H9 (cell line): ENCODE data around the gene SEMA3G. TPM values are rescaled to one million over a fixed set of nuclear protein-coding genes. Genes with fewer than 3 reads are reported as not detected.

Experiments
- DNase-seq: peaks from one replicate; pipeline ENCODE4 v3.0.0-alpha.2; 2017
- H2AFZ ChIP-seq: one replicate; pipeline ENCODE4 v1.6.1; 2013; ENCODE audit warnings: mild to moderate bottlenecking, low read length, control low read depth, moderate library complexity
- H2AK5ac ChIP-seq: 2 replicates; pipeline ENCODE4 v1.6.1; 2013; ENCODE audit warnings: low read length, control low read depth, mixed read lengths; ENCODE audit not compliant: insufficient read length
- H2BK120ac ChIP-seq: one replicate; pipeline ENCODE4 v1.6.1; 2013; ENCODE audit warnings: low read depth, mild to moderate bottlenecking, low read length, control low read depth, inconsistent platforms; ENCODE audit not compliant: poor library complexity, severe bottlenecking
- H2BK12ac ChIP-seq: 2 replicates; pipeline ENCODE4 v1.6.1; 2013; ENCODE audit warnings: low read length, control low read depth, mixed read lengths, low read depth; ENCODE audit not compliant: insufficient read length
- H2BK15ac ChIP-seq: 2 replicates; pipeline ENCODE4 v1.6.1; 2013; ENCODE audit warnings: low read depth, low read length, control low read depth
- H2BK20ac ChIP-seq: one replicate; pipeline ENCODE4 v1.6.1; 2013; ENCODE audit warnings: low read depth, mild to moderate bottlenecking, low read length, control low read depth, inconsistent platforms; ENCODE audit not compliant: poor library complexity, severe bottlenecking
- H2BK5ac ChIP-seq: 2 replicates; pipeline ENCODE4 v1.6.1; 2013; ENCODE audit warnings: low read length, control low read depth, mixed read lengths; ENCODE audit not compliant: insufficient read length
- H3K14ac ChIP-seq: 2 replicates; pipeline ENCODE4 v1.6.1; 2013; ENCODE audit warnings: low read length, control low read depth; ENCODE audit not compliant: insufficient read depth
- H3K18ac ChIP-seq: 2 replicates; pipeline ENCODE4 v1.6.1; 2013; ENCODE audit warnings: low read depth, mild to moderate bottlenecking, mixed read lengths, low read length, control low read depth; ENCODE audit not compliant: insufficient read length
- H3K23ac ChIP-seq: 2 replicates; pipeline ENCODE4 v1.6.1; 2013; ENCODE audit warnings: low read length, control low read depth, mixed read lengths, low read depth; ENCODE audit not compliant: insufficient read length
- H3K23me2 ChIP-seq: 2 replicates; pipeline ENCODE4 v1.6.1; 2013; ENCODE audit warnings: low read depth, mild to moderate bottlenecking, mixed read lengths, low read length, control low read depth; ENCODE audit not compliant: insufficient read length, poor library complexity, severe bottlenecking
- H3K27ac ChIP-seq: 2 replicates; pipeline ENCODE4 v1.5.1; 2013; ENCODE audit warnings: low read length, control low read depth, mixed read lengths, low read depth; ENCODE audit not compliant: insufficient read length
- H3K27me3 ChIP-seq: 2 replicates; pipeline ENCODE4 v1.6.1; 2013; ENCODE audit warnings: low read length, control low read depth, inconsistent platforms; ENCODE audit not compliant: insufficient read depth
- H3K4ac ChIP-seq: 2 replicates; pipeline ENCODE4 v1.6.1; 2013; ENCODE audit warnings: low read depth, mild to moderate bottlenecking, control low read depth, inconsistent platforms, low read length, moderate library complexity
- H3K4me1 ChIP-seq: 2 replicates; pipeline ENCODE4 v1.6.1; 2013; ENCODE audit warnings: low read length, control low read depth, inconsistent platforms; ENCODE audit not compliant: insufficient read depth
- H3K4me2 ChIP-seq: 2 replicates; pipeline ENCODE4 v1.6.1; 2013; ENCODE audit warnings: low read length, control low read depth, mixed read lengths; ENCODE audit not compliant: insufficient read length, insufficient read depth
- H3K56ac ChIP-seq: 2 replicates; pipeline ENCODE4 v1.6.1; 2013; ENCODE audit warnings: low read depth, mild to moderate bottlenecking, mixed read lengths, low read length, control low read depth; ENCODE audit not compliant: insufficient read length
- H3K79me1 ChIP-seq: 2 replicates; pipeline ENCODE4 v1.6.1; 2013; ENCODE audit warnings: low read depth, mild to moderate bottlenecking, moderate library complexity, low read length, control low read depth, inconsistent platforms; ENCODE audit not compliant: insufficient read depth, poor library complexity, severe bottlenecking
- H3K79me2 ChIP-seq: 2 replicates; pipeline ENCODE4 v1.6.1; 2013; ENCODE audit warnings: low read length, control low read depth, inconsistent platforms; ENCODE audit not compliant: insufficient read depth
- H3K9ac ChIP-seq: 2 replicates; pipeline ENCODE4 v1.6.1; 2013; ENCODE audit warnings: low read length, control low read depth, mixed read lengths; ENCODE audit not compliant: insufficient read length; ENCODE audit errors: extremely low read depth
- H3K9me3 ChIP-seq: one replicate; pipeline ENCODE4 v1.6.1; 2013; ENCODE audit warnings: low read depth, low read length, inconsistent platforms; ENCODE audit not compliant: control insufficient read depth
- H3T11ph ChIP-seq: one replicate; pipeline ENCODE4 v1.6.1; 2013; ENCODE audit warnings: mild to moderate bottlenecking, low read length, control low read depth, inconsistent platforms
- H4K20me1 ChIP-seq: one replicate; pipeline ENCODE4 v1.6.1; 2013; ENCODE audit not compliant: control insufficient read depth, insufficient read length, insufficient read depth
- H4K5ac ChIP-seq: 2 replicates; pipeline ENCODE4 v1.6.1; 2013; ENCODE audit warnings: low read depth, mild to moderate bottlenecking, mixed read lengths, low read length, control low read depth; ENCODE audit not compliant: insufficient read length
- H4K8ac ChIP-seq: replicated peaks from 2 replicates; pipeline ENCODE4 v1.6.1; 2013; ENCODE audit warnings: low read length, control low read depth, mixed read lengths, low read depth; ENCODE audit not compliant: insufficient read length
- H4K91ac ChIP-seq: 2 replicates; pipeline ENCODE4 v1.6.1; 2013; ENCODE audit warnings: low read depth, mild to moderate bottlenecking, moderate library complexity, mixed read lengths, low read length, control low read depth; ENCODE audit not compliant: insufficient read length
- H3K27ac Mint-ChIP-seq, 3 experiments: 2 replicates in 2 of 3; 3 replicates in 1 of 3; pipeline ENCODE4 v1.8.0; 2020 to 2021; ENCODE audit warnings: mixed read lengths in 3 of 3, mild to moderate bottlenecking in 1 of 3, moderate library complexity in 1 of 3
- H3K27me3 Mint-ChIP-seq: 2 replicates; pipeline ENCODE4 v1.8.0; 2021; ENCODE audit warnings: low read depth, mild to moderate bottlenecking, moderate library complexity, mixed read lengths
- H3K36me3 Mint-ChIP-seq, 3 experiments: 2 replicates in 2 of 3; 3 replicates in 1 of 3; pipeline ENCODE4 v1.8.0; 2020 to 2021; ENCODE audit warnings: low read depth in 3 of 3, mixed read lengths in 3 of 3; ENCODE audit not compliant: insufficient read depth in 1 of 3
- H3K4me1 Mint-ChIP-seq, 2 experiments: 2 replicates each; pipeline ENCODE4 v1.8.0; 2020; ENCODE audit warnings: mixed read lengths in 2 of 2
- H3K4me3 Mint-ChIP-seq, 2 experiments: 2 replicates in 1 of 2; 3 replicates in 1 of 2; pipeline ENCODE4 v1.8.0; 2020 to 2021; ENCODE audit warnings: mild to moderate bottlenecking in 2 of 2, mixed read lengths in 2 of 2, moderate library complexity in 1 of 2
- H3K9me3 Mint-ChIP-seq, 2 experiments: 2 replicates in 1 of 2; 3 replicates in 1 of 2; pipeline ENCODE4 v1.8.0; 2020; ENCODE audit warnings: mild to moderate bottlenecking in 2 of 2, mixed read lengths in 2 of 2, moderate library complexity in 1 of 2
- WGBS: extraction: QIAGEN DNeasy Blood & Tissue Kit; methylation state at CpG from one replicate; pipeline ENCODE4 v1.1.7; 2013; ENCODE audit warnings: missing lambda C conversion rate, low lambda C conversion rate, mixed read lengths; ENCODE audit not compliant: insufficient read length; ENCODE audit errors: extremely low coverage; 5-methylcytosine and 5-hydroxymethylcytosine counted together
- total RNA-seq: library from RNA; stranded (reverse); gene quantifications from 2 replicates; pipeline ENCODE4 v1.2.1, GENCODE V29; 2021
- TF ChIP-seq, protein P1 (sequence below): fragments of 200-600 bp; sonication (generic); conservative IDR thresholded peaks from 3 replicates; pipeline ENCODE4 v1.8.0; 2021; ENCODE audit warnings: antibody characterized with exemption, mild to moderate bottlenecking

The SEMA3G gene
- total RNA-seq, 1 experiment from 2014 or later, result 2.4 TPM

DNA sequence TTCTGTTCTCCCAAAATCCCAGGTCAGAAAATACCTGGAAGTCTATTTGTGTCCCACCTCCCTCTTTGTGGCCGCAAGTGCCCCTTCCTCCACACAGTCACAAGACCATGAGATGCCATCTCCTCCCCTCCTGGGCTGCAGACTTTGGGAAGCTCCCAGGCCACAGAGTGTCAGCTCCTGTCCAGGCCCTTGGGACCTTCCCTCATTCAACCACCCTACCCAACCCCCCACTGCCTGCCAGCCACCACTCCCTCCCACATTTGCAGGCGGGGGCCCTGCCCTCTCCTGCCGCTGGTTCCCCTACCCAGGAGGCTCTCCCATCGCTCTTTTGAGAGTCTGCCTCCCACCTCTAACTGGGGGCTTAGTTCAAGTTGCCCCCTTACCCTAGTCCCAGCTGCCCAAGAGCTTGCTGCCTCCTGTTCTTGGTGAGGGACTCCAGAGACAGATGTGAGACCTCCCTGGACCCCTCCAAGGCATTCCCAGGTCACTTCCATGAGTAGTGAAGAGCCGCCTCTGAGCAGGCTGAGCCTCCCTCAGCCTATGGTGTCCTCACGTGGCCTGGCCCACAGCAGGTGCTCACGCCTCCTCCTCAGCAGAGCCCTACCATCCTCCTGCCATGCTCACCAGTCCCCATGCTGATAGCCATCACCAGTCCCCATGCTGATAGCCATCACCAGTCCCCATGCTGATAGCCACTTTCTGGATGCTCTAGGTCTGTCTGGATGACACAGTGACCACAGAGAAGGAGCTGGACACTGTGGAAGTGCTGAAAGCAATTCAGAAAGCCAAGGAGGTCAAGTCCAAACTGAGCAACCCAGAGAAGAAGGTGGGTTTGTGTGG is 34.4 kb upstream of the SEMA3G start:
- H3K4me1 ChIP-seq, result no peaks in the 10 kb centered on the region
- no peak overlapping the region for H3K18ac ChIP-seq
- H3T11ph ChIP-seq, result no peak overlapping the region
- H3K9ac ChIP-seq, result no peak overlapping the region
- no peaks in the 10 kb centered on the region for H3K79me1 ChIP-seq
- no CpG with 5 or more reads among the region's 7 CpGs for WGBS
- no peak overlapping the region for H2AK5ac ChIP-seq
- no peak overlapping the region for H2AFZ ChIP-seq
- no peak overlapping the region for H3K56ac ChIP-seq
- TF ChIP-seq, protein P1, sequence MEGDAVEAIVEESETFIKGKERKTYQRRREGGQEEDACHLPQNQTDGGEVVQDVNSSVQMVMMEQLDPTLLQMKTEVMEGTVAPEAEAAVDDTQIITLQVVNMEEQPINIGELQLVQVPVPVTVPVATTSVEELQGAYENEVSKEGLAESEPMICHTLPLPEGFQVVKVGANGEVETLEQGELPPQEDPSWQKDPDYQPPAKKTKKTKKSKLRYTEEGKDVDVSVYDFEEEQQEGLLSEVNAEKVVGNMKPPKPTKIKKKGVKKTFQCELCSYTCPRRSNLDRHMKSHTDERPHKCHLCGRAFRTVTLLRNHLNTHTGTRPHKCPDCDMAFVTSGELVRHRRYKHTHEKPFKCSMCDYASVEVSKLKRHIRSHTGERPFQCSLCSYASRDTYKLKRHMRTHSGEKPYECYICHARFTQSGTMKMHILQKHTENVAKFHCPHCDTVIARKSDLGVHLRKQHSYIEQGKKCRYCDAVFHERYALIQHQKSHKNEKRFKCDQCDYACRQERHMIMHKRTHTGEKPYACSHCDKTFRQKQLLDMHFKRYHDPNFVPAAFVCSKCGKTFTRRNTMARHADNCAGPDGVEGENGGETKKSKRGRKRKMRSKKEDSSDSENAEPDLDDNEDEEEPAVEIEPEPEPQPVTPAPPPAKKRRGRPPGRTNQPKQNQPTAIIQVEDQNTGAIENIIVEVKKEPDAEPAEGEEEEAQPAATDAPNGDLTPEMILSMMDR, result no peak
- no peak overlapping the region for H2BK20ac ChIP-seq
- H3K4me1 Mint-ChIP-seq, result no peaks in the 10 kb centered on the region; a peak in 2 of 4 replicates
- H3K9me3 Mint-ChIP-seq, result no peaks in the 10 kb centered on the region
- peak overlapping the region in 1 of 3 experiments; percentile 40; a peak in 1 of 7 replicates for H3K27ac Mint-ChIP-seq
- no peak overlapping the region for H2BK5ac ChIP-seq
- no peak overlapping the region for H3K27ac ChIP-seq
- DNase-seq, result no peak
- H2BK120ac ChIP-seq, result no peak overlapping the region
- H3K9me3 ChIP-seq, result no peaks in the 10 kb centered on the region
- no peak overlapping the region for H4K8ac ChIP-seq
- H3K79me2 ChIP-seq, result no peaks in the 10 kb centered on the region
- H3K14ac ChIP-seq, result no peak overlapping the region
- H2BK15ac ChIP-seq, result no peak overlapping the region
- H3K23ac ChIP-seq, result no peak overlapping the region
- no peaks in the 10 kb centered on the region for H3K27me3 Mint-ChIP-seq
- no peak overlapping the region for H3K4ac ChIP-seq
- no peak overlapping the region for H4K5ac ChIP-seq
- no peaks in the 10 kb centered on the region for H4K20me1 ChIP-seq
- no peaks in the 10 kb centered on the region for H3K23me2 ChIP-seq
- no peak overlapping the region for H3K4me3 Mint-ChIP-seq
- no peak overlapping the region for H2BK12ac ChIP-seq
- H3K36me3 Mint-ChIP-seq, result peaks cover 55 to 97% (median 96%) of the 10 kb centered on the region in 3 experiments
- no peak overlapping the region for H4K91ac ChIP-seq
- no peak overlapping the region for H3K4me2 ChIP-seq
- H3K27me3 ChIP-seq, result no peaks in the 10 kb centered on the region
